Measurements from ENCODE around the gene TAS2R1.

Gene TAS2R1

DNA sequence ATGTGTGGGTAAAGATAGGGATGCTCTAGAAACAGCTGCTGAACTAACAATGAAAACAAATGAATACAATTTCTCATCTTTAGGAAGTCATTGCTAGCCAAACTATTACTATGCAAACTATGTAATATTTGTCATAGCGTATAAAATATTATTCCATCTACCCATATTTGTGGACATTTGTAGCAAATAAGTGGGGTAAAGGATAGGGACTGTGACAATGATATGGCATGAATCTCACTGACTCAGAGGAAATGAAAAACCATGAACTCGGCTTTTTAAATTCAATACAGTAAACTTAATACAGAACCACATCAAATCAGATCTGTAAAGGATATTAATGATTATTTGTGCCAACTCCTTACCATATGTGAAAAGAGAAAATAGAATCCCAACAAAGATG is 16.7 kb upstream of the TAS2R1 start:
- no peaks in the 10 kb centered on the region for H3K4me1 ChIP-seq (ENCODE audit: insufficient read depth, low read length)
- H3K4me3 ChIP-seq (ENCODE audit: low read length) = no peak overlapping the region
- H3K36me3 ChIP-seq (ENCODE audit: insufficient read depth, low read length) = no peaks in the 10 kb centered on the region
- no peaks in the 10 kb centered on the region for H3K9me3 ChIP-seq (ENCODE audit: insufficient read depth, low read depth, low read length)
- H3K27me3 ChIP-seq (ENCODE audit: insufficient read depth, low read length) = no peaks in the 10 kb centered on the region
- no CpG with 5 or more reads among the region's 2 CpGs for WGBS
- no peak overlapping the region for H3K27ac ChIP-seq (ENCODE audit: low read depth, low read length)
- H3K9ac ChIP-seq (ENCODE audit: low read depth, low read length) = no peak overlapping the region

DNA sequence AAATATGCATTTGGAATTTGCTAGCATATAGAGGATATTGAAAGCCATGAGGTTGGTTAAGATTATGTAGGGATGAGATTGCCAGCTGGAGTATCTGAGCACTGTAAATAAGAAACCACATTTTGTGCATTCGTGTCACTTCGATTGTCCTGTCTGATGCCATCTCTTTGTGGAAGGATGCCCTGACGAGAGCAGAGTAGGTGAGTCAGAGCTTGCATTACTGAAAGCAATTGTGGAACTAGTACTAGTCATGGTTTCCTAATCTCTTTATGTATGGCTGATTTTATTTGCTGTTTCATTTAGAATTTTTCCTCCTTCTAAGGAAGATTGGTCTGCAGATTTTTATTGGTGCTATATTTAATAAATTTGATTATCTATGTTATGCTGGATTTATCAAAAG is 14.5 kb upstream of the TAS2R1 start:
- H3K4me3 ChIP-seq (ENCODE audit: low read length) = no peak overlapping the region
- H3K27me3 ChIP-seq (ENCODE audit: insufficient read depth, low read length) = no peaks in the 10 kb centered on the region
- 93% methylated on average over 3 of the region's 3 CpGs for WGBS
- H3K4me1 ChIP-seq (ENCODE audit: insufficient read depth, low read length) = no peaks in the 10 kb centered on the region
- H3K9me3 ChIP-seq (ENCODE audit: insufficient read depth, low read depth, low read length) = no peaks in the 10 kb centered on the region
- H3K9ac ChIP-seq (ENCODE audit: low read depth, low read length) = no peak overlapping the region
- H3K36me3 ChIP-seq (ENCODE audit: insufficient read depth, low read length) = no peaks in the 10 kb centered on the region
- H3K27ac ChIP-seq (ENCODE audit: low read depth, low read length) = no peak overlapping the region

DNA sequence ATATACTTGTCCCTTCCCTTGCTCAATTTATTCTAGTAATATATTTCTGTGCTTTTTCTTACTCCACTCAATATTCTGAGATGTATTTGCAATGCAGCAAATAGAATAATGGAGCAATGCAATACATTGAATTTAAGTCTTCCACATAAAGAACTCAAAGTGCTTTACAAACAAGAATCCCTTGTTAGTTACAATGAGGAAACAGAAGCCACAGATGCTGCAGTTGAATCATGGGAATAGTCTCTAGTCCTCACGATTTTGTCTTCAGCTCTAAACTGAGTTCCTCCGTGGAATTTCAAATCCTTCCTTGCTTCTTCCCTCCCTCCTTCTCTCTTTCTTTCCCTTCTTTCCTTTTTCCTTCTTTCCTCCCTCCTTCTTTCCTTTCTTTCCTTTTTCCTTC is 12.5 kb upstream of the TAS2R1 start:
- no peaks in the 10 kb centered on the region for H3K27me3 ChIP-seq (ENCODE audit: insufficient read depth, low read length)
- no peaks in the 10 kb centered on the region for H3K36me3 ChIP-seq (ENCODE audit: insufficient read depth, low read length)
- H3K9ac ChIP-seq (ENCODE audit: low read depth, low read length) = no peak overlapping the region
- 90% methylated on average over 2 of the region's 2 CpGs for WGBS
- no peak overlapping the region for H3K4me3 ChIP-seq (ENCODE audit: low read length)
- H3K27ac ChIP-seq (ENCODE audit: low read depth, low read length) = no peak overlapping the region
- no peaks in the 10 kb centered on the region for H3K4me1 ChIP-seq (ENCODE audit: insufficient read depth, low read length)
- H3K9me3 ChIP-seq (ENCODE audit: insufficient read depth, low read depth, low read length) = no peaks in the 10 kb centered on the region

DNA sequence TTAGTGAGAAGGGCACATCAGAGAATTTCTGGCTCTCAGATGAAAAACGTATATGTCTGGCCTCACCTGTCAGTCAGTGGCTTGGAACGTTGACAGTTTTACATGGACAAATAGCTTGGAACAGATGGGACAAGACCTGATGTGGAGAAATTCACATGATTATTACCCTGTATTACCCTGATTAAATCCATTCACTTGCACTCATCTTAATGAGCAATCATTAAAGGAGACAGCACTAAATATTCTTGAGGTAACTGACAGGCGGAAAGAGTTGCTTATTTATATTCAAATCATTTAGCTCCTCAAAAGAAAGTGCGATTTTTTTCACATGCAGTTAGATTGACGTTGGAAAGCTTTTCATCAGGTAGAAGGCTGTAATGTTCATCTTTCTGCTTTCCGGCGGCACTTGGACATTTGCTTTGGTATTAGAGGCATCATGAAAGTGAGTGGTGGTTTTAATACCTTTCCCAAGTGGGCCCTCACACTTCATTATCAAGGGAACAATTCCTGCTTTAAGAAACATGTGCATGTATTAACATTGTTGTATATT is 11.7 kb upstream of the TAS2R1 start:
- no peaks in the 10 kb centered on the region for H3K4me1 ChIP-seq (ENCODE audit: insufficient read depth, low read length)
- peaks cover 4% of the 10 kb centered on the region; the same call in 1 of the 2 replicates for H3K9me3 ChIP-seq (ENCODE audit: insufficient read depth, low read depth, low read length)
- H3K27me3 ChIP-seq (ENCODE audit: insufficient read depth, low read length) = no peaks in the 10 kb centered on the region
- H3K4me3 ChIP-seq (ENCODE audit: low read length) = no peak overlapping the region
- no peak overlapping the region for H3K9ac ChIP-seq (ENCODE audit: low read depth, low read length)
- WGBS = 88% methylated on average over 7 of the region's 7 CpGs
- H3K27ac ChIP-seq (ENCODE audit: low read depth, low read length) = no peak overlapping the region
- no peaks in the 10 kb centered on the region for H3K36me3 ChIP-seq (ENCODE audit: insufficient read depth, low read length)

DNA sequence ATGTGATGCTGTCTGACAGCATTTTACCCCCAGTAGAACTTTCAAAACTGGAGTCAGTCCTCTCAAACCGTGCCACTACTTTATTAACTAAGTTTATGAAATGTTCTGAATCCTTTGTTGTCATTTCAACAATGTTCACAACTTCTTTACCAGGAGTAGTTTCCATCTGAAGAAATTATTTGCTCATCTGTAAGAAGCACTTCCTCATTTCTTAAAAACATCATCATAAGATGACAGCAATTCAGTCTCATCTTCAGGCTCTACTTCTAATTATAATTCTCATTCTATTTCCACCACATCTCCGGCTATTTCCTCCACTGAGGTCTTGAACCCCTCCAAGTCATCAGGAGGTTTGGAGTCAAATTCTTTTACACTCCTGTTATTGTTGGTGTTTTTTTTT is 2.3 kb upstream of the TAS2R1 start:
- Histone ChIP-seq H3K4me1 (ENCODE audit: insufficient read depth, low read length) (no peaks in the 10 kb centered on the region), H3K27ac (ENCODE audit: low read depth, low read length) (no peak overlapping the region), H3K9ac (ENCODE audit: low read depth, low read length) (no peak overlapping the region), H3K4me3 (ENCODE audit: low read length) (no peak overlapping the region), H3K27me3 (ENCODE audit: insufficient read depth, low read length) (no peaks in the 10 kb centered on the region), H3K36me3 (ENCODE audit: insufficient read depth, low read length) (no peaks in the 10 kb centered on the region), H3K9me3 (ENCODE audit: insufficient read depth, low read depth, low read length) (peaks cover 5% of the 10 kb centered on the region; the same call in 1 of the 2 replicates)
- 93% methylated on average over 2 of the region's 2 CpGs for WGBS

DNA sequence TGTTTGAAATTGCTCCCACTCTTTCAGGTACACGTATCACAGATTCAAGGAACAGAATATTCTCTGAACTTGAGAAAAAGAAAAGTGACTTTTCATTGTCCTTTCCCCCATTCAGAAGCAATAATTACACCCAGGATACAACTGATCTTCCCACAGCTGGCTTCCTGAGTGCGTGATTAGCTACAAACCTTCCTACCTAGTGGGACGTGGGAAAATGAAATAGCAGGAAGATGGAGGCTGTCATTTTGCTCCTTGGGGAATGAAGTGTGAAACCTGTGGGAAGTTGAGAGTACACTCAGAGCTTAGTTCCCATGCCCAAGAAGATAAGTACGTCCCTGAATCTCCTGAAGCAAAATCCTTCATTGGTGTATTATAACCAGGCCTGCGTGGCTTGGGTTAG is 2.6 kb downstream of the TAS2R1 start:
- Histone ChIP-seq H3K9ac (ENCODE audit: low read depth, low read length) (no peak overlapping the region), H3K4me1 (ENCODE audit: insufficient read depth, low read length) (peaks cover 3% of the 10 kb centered on the region; the same call in 1 of the 2 replicates), H3K4me3 (ENCODE audit: low read length) (no peak overlapping the region), H3K9me3 (ENCODE audit: insufficient read depth, low read depth, low read length) (no peaks in the 10 kb centered on the region), H3K36me3 (ENCODE audit: insufficient read depth, low read length) (no peaks in the 10 kb centered on the region), H3K27me3 (ENCODE audit: insufficient read depth, low read length) (no peaks in the 10 kb centered on the region), H3K27ac (ENCODE audit: low read depth, low read length) (no peak overlapping the region)
- WGBS = 86% methylated on average over 5 of the region's 5 CpGs

DNA sequence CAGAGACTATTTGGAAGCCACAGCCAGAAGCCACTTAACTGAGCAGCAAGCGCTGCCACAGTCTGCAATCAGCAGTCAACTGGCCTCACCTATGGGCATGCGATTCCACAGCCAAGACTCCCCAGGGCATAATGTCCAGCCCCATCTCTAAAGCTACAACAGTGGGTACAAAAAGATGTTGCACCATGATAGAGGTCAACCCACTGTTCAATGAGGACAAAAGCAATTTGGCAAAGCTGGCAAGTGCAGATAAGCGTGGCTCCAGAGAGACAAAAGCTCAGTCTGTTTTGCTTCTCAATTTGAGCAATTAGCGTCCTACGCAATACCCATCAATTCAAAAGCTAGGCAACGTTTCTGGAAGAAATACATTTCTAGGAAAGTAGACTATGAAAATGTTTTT is 3.2 kb downstream of the TAS2R1 start:
- WGBS = 87% methylated on average over 6 of the region's 6 CpGs
- Histone ChIP-seq H3K9ac (ENCODE audit: low read depth, low read length) (no peak overlapping the region), H3K9me3 (ENCODE audit: insufficient read depth, low read depth, low read length) (no peaks in the 10 kb centered on the region), H3K27me3 (ENCODE audit: insufficient read depth, low read length) (no peaks in the 10 kb centered on the region), H3K4me1 (ENCODE audit: insufficient read depth, low read length) (peaks cover 3% of the 10 kb centered on the region; the same call in 1 of the 2 replicates), H3K4me3 (ENCODE audit: low read length) (no peak overlapping the region), H3K27ac (ENCODE audit: low read depth, low read length) (no peak overlapping the region), H3K36me3 (ENCODE audit: insufficient read depth, low read length) (no peaks in the 10 kb centered on the region)

DNA sequence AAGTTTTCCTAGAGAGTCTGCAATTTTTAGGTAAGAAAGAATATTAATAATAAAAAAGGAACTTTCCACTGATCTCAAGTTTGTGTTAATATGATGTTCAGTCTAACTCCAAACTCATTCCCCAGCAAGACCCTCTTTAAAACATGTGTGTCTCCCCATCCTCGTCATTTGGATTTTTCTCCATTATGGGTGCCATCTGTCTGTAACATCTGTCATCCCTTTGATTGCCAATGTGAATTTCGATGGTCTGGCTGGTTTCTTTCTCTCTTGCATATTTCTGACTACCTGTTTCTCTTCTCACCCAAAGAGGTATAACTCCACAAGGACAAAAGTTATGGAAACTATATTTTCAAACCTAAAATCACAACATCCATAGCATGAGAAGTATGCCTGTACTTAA is 4.4 kb downstream of the TAS2R1 start:
- H3K36me3 ChIP-seq (ENCODE audit: insufficient read depth, low read length) = no peaks in the 10 kb centered on the region
- H3K27ac ChIP-seq (ENCODE audit: low read depth, low read length) = no peak overlapping the region
- WGBS = 95% methylated on average over 2 of the region's 2 CpGs
- H3K4me3 ChIP-seq (ENCODE audit: low read length) = no peak overlapping the region
- peaks cover 3% of the 10 kb centered on the region; the same call in 1 of the 2 replicates for H3K4me1 ChIP-seq (ENCODE audit: insufficient read depth, low read length)
- no peak overlapping the region for H3K9ac ChIP-seq (ENCODE audit: low read depth, low read length)
- H3K27me3 ChIP-seq (ENCODE audit: insufficient read depth, low read length) = no peaks in the 10 kb centered on the region
- no peaks in the 10 kb centered on the region for H3K9me3 ChIP-seq (ENCODE audit: insufficient read depth, low read depth, low read length)

DNA sequence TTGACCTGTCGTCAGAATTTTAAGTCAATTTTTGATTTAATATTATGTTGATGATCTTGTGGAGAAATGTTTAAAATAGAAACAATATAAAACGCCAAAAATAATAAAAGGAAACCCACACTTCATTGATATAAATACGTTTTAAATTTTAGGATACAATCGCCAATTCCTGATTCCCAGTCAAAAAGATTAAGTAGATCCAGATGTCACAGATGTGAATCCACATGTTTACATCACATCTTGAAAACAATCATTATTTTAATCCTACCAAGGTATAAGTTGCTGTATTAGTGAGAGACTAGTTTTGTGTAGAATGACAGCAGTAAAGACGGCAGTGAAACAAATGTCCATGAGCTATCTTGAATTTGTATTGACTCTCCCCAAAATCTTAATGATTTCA is 4.9 kb downstream of the TAS2R1 start:
- no peak overlapping the region for H3K9ac ChIP-seq (ENCODE audit: low read depth, low read length)
- H3K27ac ChIP-seq (ENCODE audit: low read depth, low read length) = no peak overlapping the region
- no peaks in the 10 kb centered on the region for H3K36me3 ChIP-seq (ENCODE audit: insufficient read depth, low read length)
- H3K4me3 ChIP-seq (ENCODE audit: low read length) = no peak overlapping the region
- no peaks in the 10 kb centered on the region for H3K27me3 ChIP-seq (ENCODE audit: insufficient read depth, low read length)
- H3K9me3 ChIP-seq (ENCODE audit: insufficient read depth, low read depth, low read length) = no peaks in the 10 kb centered on the region
- 94% methylated on average over 5 of the region's 5 CpGs for WGBS
- peaks cover 3% of the 10 kb centered on the region; the same call in 1 of the 2 replicates for H3K4me1 ChIP-seq (ENCODE audit: insufficient read depth, low read length)

DNA sequence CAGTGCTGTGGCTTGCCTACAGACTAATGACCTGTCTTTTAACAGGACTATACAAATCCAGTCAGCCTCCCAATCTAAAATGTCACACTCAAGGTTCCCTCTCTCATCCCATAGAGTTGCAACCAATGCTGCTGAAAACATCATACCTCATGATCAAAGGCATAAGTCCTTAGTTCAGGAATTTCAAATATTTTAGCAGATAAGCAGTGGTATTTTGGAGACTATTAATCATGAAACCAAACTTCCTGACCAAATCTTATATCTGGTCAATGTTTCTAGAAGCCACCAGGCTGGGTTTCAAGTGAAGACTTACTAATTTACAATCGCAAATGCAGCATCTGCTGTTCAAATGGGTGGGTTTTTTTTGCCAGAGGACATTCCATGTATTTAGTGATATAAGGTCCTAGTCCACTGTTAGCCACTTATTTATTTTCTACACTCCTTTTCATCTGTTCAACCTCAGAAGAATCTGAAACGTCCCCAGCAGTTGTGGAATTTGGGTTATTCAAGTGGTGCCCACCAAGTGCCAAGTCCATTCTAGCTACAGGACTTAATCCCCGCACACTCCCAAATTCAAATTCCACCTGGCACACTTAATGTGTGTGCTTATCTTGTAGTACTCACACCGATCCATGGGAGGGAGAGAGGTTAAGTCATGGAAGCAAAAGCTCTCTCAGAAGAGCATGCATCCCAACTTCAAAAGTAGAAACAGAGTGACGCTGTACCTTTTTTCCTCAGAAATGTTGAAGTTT is 5.8 kb downstream of the TAS2R1 start:
- H3K36me3 ChIP-seq (ENCODE audit: insufficient read depth, low read length) = no peaks in the 10 kb centered on the region
- H3K9me3 ChIP-seq (ENCODE audit: insufficient read depth, low read depth, low read length) = no peaks in the 10 kb centered on the region
- no peak overlapping the region for H3K9ac ChIP-seq (ENCODE audit: low read depth, low read length)
- peaks cover 3% of the 10 kb centered on the region; the same call in 1 of the 2 replicates for H3K4me1 ChIP-seq (ENCODE audit: insufficient read depth, low read length)
- H3K27me3 ChIP-seq (ENCODE audit: insufficient read depth, low read length) = no peaks in the 10 kb centered on the region
- 84% methylated on average over 5 of the region's 5 CpGs for WGBS
- H3K4me3 ChIP-seq (ENCODE audit: low read length) = no peak overlapping the region
- no peak overlapping the region for H3K27ac ChIP-seq (ENCODE audit: low read depth, low read length)

DNA sequence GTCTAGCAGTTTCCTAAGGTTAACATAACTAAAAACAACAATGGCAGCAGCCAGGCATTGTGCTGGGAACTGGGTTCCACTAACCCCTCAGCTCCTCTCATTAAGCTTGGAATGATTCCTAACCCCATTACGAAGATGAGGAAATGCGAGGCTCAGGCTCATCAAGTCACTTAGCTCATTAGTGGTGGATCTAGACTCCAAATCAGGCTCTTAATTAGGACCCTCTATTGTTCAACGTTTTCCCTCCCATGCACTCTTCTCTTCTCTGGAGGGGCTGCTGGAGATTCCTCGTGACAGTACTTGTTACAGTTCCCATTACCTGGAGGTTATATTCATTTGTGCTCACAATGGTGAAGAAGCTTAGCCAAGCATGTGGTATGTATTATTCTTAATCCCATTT is 6.5 kb downstream of the TAS2R1 start:
- no peak overlapping the region for H3K9ac ChIP-seq (ENCODE audit: low read depth, low read length)
- H3K27ac ChIP-seq (ENCODE audit: low read depth, low read length) = no peak overlapping the region
- H3K4me1 ChIP-seq (ENCODE audit: insufficient read depth, low read length) = peaks cover 3% of the 10 kb centered on the region; the same call in 1 of the 2 replicates
- WGBS = 88% methylated on average over 4 of the region's 4 CpGs
- no peaks in the 10 kb centered on the region for H3K27me3 ChIP-seq (ENCODE audit: insufficient read depth, low read length)
- no peaks in the 10 kb centered on the region for H3K36me3 ChIP-seq (ENCODE audit: insufficient read depth, low read length)
- no peak overlapping the region for H3K4me3 ChIP-seq (ENCODE audit: low read length)
- H3K9me3 ChIP-seq (ENCODE audit: insufficient read depth, low read depth, low read length) = no peaks in the 10 kb centered on the region

Data from HUES64 (cell line).